ENCODE measurements around the gene WDFY3.

DNA sequence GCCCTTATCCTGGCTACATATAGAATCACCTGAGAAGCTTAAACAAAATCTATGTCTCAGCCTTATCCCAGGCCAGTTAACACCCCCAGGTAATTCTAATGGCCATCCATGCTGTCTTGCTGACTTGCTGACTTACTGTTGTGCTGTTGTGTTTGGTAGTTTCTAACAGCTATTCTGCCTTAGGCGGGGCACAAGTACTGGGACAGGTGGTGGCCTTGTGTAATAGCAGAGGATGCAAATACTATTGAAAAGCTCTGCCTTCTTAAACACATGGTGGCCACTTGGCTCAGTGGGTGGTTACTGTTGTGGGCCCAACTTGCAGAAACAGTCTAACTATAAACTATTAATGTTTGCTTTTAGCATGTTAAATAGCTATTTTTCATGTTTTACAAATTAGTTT lies 327.3 kb downstream of the WDFY3 start:
- TF ChIP-seq, protein P1, sequence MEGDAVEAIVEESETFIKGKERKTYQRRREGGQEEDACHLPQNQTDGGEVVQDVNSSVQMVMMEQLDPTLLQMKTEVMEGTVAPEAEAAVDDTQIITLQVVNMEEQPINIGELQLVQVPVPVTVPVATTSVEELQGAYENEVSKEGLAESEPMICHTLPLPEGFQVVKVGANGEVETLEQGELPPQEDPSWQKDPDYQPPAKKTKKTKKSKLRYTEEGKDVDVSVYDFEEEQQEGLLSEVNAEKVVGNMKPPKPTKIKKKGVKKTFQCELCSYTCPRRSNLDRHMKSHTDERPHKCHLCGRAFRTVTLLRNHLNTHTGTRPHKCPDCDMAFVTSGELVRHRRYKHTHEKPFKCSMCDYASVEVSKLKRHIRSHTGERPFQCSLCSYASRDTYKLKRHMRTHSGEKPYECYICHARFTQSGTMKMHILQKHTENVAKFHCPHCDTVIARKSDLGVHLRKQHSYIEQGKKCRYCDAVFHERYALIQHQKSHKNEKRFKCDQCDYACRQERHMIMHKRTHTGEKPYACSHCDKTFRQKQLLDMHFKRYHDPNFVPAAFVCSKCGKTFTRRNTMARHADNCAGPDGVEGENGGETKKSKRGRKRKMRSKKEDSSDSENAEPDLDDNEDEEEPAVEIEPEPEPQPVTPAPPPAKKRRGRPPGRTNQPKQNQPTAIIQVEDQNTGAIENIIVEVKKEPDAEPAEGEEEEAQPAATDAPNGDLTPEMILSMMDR (IDR thresholded peaks at IDR 0.05): no peak
- no peak for TF ChIP-seq POLR2A (IDR thresholded peaks at IDR 0.05)

Measured in lower leg skin (tissue), 3 donors.